ENCODE results near the gene APLF.
"Not testable (repeated sequence)": the region's sequence is repeated elsewhere in the genome, so short reads cannot be mapped to it uniquely, and the experiment has no call there.

The APLF gene

GRCh38 chr2:68476454-68476853 is 9.1 kb downstream of the APLF start:
- DNase-seq = no peak

GRCh38 chr2:68478688-68479087 is 11.3 kb downstream of the APLF start:
- no peak for DNase-seq

- no peak for DNase-seq
These were observed 15.0 kb downstream of the APLF start for GRCh38 chr2:68482296-68482820.

- DNase-seq = no peak
These were observed 15.6 kb downstream of the APLF start for GRCh38 chr2:68483011-68483410.

- peak; percentile 3 for DNase-seq
These were observed 20.5 kb downstream of the APLF start for GRCh38 chr2:68487773-68488355.

DNA sequence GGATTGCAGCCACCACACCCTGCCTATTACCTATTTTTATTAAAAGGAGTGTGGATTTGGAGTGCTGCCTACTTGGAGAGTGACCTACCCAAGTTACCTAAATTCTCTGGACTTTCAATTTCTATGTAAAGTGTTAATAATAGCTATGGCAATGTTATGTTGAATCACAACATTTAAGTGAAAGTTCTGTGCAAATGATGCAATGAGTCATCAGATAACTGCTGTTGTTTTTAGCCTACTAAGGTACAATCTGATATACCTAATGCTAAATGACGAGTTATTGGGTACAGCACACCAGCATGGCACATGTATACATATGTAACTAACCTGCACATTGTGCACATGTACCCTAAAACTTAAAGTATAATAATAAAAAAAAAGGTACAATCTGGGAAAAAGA is 21.2 kb downstream of the APLF start:
- not testable (repeated sequence) for DNase-seq

GRCh38 chr2:68489282-68489681 is 21.9 kb downstream of the APLF start:
- no peak for DNase-seq

GRCh38 chr2:68491582-68491981 is 24.2 kb downstream of the APLF start:
- DNase-seq = no peak

- no peak for DNase-seq
These were observed 31.7 kb downstream of the APLF start for GRCh38 chr2:68499133-68499532.

GRCh38 chr2:68500649-68501048 is 33.3 kb downstream of the APLF start:
- DNase-seq = no peak

DNA sequence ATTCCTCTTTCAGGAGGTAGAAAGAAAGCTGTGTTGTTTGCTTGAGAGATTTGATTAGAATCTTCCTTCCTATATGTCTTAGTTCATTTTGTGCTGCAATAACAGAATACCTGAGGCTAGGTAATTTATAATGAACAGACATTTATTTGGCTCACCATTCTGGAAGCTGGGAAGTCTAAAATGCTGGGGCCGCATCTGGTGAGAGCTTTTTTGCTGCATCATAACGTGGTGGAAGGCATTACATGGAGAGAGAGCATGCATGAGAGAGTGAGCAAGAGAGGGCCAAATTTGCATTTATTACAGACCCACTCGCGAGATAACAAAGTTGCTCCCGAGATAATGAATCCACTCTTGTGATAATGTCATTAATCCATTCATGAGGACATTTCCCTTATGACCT is 34.4 kb downstream of the APLF start:
- DNase-seq = no peak

- DNase-seq = no peak
These were observed 38.3 kb downstream of the APLF start for GRCh38 chr2:68505603-68506159.

DNA sequence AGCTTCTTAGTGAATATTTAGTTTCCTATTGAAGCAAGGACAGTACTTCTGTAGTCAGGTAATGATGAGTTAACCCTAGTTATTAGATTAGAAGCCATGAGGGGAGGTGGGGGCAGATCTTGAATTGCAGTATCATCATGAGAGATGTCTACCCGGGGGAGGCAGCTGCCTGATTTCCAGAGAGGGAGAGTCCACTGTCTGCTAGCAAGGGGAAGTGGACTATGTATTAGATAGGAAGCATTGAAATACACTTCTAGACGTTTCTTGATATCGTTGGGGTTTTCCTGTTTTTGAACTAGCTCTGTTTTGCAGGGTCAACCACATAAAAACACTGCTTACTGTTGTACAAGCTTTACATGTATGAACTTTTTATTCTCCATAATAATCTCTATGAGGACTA is 38.8 kb downstream of the APLF start:
- DNase-seq = no peak

DNA sequence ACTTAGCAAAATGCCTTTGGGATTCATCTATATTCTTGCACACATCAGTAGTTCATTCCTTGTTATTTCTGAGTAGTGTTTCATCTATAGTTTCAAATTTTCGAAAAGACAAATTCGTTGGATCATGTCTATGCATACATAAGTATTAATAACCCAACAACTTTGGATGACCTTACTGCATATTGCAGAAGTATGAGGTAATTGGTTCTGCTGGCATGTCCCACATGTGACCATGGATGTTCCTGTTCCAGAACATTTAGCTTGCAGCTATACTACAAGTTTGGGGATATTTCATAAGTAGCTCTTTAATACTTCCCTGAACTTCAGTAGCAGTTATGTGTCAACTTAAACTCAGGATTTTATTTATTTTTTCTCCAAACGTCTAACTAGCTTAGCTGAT is 44.9 kb downstream of the APLF start:
- DNase-seq = no peak

DNA sequence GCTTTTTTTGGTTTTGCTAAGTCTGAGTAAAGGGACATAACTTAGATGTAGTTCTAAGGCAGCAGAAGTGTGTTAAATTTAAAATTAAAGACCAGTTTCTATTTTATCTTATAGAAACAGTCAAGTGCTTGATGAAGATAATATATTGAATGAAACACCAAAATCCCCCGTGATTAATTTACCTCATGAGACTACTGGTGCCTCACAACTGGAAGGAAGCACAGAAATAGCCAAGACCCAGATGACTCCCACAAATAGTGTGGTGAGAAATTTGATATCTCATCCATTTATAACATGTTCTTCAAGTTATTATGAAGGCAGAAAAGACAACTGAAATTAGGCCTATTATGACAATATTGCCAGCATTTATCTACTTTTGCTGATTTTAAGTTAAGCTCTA is 45.6 kb downstream of the APLF start:
- no peak for DNase-seq

DNA sequence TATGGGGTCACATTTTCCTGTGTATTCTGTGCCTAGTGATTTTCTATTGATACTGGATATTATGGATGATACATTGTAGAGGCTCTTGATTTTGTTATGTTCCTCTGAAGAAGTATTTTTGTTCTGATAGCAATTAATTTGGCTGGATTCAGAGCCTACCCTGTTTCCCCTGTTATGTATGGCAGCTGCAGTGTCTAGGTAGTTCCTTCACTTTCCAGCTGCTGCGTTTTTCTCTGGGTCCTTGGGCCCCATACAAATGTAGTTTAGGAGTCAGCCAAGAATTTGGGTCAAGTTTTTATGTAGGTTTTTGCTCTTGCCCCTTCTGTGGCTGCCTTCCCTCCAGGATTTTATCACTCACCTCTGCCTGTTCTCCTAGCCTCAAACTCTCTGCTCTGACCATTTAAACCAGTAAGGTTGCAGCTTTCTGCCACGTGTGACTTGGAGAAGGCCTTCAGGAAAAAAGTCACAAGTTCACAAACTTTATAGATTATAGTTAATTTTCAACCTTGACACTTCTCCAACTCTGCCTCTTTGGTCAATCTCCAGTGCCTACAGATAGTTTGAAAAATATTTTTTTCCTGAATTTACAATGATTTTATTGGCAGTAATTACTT is 47.0 kb downstream of the APLF start:
- no peak for DNase-seq

DNA sequence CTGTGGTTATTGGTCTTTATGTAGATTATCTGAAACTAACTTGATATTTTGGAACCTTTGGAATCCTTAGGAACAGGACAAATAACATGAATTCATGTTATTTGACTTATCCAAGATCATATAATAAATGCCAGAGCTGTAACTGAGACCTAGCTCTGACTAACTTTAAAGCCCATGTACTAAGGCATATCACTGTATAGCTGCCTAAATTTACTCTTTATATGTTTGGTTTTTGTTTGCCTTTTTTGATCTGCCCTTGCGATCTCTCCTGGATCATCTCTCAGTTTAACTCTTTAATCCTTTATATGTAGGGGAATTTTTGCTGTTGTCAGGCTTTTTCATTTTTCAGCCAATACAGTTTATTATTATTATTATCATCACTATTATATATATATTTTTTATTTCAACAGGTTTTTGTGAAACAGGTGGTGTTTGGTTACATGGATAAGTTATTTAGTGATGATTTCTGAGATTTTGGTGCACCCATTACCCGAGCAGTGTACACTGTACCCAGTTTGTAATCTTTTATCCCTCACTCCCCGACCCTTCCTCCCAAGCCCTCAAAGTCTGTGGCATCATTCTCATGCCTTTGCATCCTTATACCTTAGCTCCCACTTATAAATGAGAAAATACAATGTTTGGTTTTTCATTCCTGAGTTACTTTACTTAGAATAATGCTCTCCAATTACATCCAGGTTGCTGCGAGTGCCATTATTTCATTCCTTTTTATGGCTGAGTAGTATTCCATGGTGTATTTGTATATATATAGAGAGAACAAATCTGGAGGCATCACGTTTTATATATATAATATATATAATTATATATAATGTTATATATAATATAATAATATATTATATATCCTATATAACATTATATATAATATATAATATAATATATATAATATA is 48.9 kb downstream of the APLF start:
- no peak for DNase-seq

- DNase-seq = no peak
These were observed 51.9 kb downstream of the APLF start for GRCh38 chr2:68519236-68519635.

DNA sequence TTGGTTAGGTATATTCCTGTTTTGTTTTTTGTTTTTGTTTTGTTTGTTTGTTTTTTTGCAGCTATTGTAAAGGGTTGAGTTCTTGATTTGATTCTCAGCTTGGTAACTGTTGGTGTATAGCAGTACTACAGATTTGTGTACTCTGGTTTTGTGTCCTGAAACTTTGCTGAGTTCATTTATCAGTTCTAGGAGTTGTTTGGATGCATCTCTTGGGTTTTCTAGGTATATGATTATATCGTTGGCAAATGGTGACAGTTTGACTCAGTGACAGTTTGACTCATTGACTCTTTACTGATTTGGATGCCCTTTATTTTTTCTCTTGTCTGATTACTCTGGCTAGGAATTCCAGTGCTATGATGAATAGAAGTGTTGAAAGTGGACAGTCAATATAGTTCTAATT is 53.7 kb downstream of the APLF start:
- DNase-seq = no peak

DNA sequence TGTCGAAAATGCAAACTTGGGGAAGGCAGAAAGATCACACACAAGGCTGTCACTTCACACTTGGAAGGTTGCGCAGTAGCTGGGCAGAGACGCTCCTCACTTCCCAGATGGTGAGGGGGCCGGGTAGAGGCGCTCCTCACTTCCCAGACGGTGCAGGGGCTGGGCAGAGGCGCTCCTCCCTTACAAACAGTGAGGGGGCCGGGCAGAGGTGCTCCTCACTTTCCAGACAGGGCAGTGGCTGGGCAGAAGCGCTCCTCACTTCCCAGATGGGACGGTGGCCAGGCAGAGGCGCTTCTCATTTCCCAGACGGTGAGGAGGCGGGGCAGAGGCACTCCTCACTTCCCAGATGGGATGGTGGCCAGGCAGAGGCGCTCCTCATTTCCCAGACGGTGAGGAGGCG is 59.6 kb downstream of the APLF start:
- DNase-seq = not testable (repeated sequence)

DNA sequence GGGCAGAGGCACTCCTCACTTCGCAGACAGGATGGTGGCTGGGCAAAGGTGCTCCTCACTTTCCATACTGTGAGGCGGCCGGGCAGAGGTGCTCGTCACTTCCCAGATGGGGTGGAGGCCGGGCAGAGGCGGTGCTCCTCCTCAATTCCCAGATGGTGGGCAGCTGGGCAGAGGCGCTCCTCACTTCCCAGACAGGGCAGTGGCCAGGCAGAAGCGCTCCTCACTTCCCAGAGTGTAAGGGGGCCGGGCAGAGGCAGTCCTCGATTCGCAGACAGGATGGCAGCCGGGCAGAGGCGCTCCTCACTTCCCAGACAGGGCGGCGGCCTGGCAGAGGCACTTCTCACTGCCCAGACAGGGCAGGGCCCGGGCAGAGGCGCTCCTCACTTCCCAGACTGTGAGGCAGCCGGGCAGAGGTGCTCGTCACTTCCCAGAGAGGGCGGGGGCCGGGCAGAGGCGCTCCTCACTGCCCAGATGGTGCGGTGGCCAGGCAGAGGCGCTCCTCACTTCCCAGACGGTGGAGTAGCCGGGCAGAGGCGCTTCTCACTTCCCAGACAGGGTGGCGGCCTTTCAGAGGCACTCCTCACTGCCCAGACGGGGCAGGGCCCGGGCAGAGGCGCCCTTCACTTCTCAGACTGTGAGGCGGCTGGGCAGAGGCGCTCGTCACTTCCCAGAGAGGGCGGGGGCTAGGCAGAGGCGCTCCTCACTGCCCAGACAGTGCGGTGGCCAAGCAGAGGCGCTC is 60.1 kb downstream of the APLF start:
- not testable (repeated sequence) for DNase-seq

GRCh38 chr2:68529156-68529555 is 61.8 kb downstream of the APLF start:
- DNase-seq = not testable (repeated sequence)

- DNase-seq = not testable (repeated sequence)
These were observed 62.3 kb downstream of the APLF start for GRCh38 chr2:68529651-68530050.

All from NCI-H1092 treated with DMSO at 0.1 percent for 48 hours (cell line).